HuH-7.5 (cell line): Measurements from ENCODE around the gene GPR176.

Experiments
- DNase-seq: peaks from one replicate; pipeline ENCODE4 v3.0.0; 2011; ENCODE audit warnings: low spot score

GPR176 gene

DNA sequence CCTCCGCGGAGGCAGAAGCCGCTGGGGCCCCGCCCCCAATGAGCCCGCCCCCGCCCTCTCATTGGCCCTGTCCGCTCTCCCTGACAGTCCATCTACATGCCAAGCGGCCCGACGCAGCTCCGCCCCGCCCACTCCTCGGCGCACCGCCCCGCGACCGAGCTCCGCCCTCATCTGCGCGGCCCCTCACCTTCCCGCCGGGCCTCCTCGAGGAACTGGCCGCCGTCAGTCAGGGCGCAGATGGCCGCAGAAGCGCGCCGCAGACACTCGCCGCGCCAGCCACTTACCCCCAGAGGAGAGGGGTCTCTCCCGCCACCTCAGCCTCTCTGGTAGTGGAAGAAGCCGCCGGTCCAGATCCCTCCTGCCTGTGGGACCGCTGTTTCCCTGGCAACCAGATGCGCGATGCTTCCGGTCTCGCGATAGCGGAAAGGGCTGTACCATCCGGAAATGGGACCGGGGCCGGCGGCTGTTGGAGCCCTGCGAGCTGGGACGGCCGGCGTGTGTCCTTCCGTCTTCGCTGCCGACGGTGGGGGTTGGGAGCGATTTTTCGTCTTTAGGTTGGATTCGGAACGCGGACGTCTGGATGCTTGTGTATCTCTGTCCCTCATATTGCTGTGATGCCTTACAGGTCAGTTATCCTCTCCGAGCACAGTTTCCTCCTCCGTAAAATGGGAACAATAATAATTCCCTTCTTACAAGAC lies 137.5 kb downstream of the GPR176 start, which contains the start of gene FSIP1:
Gene FSIP1 (minus strand): TSS at position 401 of the 698 bp plus-strand sequence. CDS start 6,317 bp downstream, outside the sequence.
- DNase-seq: peak; percentile 81

DNA sequence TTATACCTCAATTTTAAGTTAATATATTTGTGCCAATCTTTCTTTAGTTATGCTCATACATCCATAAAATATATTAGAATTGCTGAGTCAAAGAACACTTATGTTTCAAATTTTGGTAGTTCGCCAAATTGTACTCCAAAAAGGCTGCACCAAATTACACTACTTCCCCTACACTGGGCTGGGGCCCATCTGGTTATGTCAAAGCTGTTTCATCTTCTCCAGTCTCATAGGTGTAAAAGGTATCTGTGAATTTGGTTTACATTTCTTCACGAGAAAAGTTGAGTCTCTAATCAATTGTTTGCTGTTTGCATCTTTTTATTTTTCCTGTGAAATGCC lies 138.1 kb downstream of the GPR176 start:
- no peak for DNase-seq

DNA sequence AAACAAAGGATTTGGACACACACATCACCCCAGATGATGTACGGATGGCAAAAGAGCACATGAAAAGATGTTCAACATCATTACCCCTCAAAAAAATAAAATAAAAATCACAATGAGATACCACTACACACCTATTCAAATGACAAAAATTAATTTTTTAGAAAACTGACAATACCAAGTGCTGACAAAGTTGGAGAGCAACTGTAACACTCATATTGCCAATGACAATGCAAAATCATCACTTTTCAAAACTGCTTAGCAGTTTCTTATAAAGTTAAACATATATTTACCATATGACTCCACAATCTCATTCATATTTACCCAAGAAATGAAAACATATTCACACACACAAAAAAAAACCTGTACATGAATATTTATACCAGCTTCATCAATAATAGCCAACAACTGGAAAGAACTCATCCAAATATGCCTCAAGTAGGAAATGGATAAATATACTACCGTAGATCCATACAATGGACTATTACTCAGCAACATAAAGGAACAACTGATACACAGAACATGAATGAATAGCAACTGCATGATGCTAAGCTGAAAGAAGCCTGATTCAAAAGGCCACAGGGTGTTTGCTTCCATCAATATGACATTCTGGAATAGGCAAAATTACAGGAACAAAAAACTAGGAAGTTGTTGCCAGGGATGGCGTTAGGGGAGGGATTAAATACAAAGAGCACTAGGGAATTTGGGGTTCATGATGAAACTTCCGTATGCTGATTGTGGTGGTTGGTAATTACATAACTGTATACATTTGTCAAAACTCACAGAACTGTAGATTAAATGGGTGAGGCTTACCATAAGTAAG lies 138.7 kb downstream of the GPR176 start:
- DNase-seq: no peak

DNA sequence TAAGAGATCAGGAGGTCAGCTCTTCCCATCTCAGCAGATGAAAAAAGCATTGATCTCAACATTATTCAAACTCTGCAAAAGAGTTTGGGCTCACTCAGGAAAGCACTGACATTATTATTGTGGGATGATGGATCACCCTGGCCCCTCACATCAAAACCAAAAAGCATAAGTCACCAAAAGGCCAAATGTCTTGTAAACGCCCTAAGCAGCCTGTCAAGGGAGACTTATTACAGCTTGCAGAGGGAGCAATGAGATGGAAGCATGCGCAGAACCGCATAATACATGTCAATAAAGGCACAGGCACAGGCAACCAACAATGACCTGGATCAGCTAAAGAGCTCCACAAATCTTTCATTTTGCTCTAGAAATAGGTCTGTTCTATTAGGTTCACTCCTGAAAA lies 142.0 kb downstream of the GPR176 start:
- no peak for DNase-seq

DNA sequence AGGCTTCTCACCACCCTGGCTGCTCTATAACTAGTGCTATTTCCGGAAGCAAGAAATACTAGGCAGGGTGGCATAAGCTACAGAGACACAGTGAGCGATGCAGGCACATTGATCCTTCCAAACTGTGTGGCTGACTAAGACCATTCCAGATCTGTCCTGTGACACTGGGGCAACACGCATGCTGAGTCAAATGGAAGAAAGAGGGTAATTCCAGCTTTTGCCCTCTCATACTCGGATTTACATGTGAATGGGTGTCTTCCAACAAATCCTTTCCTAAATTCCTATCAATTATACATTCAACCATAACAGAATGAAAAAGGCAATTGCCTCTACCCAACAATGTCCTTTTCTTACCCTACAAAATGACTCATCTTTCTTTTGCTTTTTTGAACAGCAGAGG lies 142.6 kb downstream of the GPR176 start:
- no peak for DNase-seq

DNA sequence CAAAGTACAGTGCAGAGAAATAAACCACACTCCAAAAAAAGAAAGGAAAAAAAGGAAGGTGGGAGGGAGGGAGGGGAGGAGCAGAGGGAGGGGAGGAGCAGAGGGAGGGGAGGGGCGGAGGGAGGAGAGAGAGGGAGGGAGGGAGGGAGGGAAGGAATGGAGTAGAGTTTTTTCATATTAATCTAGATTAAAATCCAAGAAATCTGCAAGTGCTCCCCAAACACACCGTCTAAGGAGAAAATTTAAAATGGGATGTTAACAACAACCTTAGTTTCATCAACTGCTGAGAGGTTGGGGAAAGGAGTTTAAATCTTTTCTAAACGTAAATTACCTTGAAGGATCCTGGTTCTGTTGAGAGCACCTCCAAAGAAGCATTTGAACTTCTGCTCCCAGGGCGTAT lies 144.0 kb downstream of the GPR176 start:
- no peak for DNase-seq

DNA sequence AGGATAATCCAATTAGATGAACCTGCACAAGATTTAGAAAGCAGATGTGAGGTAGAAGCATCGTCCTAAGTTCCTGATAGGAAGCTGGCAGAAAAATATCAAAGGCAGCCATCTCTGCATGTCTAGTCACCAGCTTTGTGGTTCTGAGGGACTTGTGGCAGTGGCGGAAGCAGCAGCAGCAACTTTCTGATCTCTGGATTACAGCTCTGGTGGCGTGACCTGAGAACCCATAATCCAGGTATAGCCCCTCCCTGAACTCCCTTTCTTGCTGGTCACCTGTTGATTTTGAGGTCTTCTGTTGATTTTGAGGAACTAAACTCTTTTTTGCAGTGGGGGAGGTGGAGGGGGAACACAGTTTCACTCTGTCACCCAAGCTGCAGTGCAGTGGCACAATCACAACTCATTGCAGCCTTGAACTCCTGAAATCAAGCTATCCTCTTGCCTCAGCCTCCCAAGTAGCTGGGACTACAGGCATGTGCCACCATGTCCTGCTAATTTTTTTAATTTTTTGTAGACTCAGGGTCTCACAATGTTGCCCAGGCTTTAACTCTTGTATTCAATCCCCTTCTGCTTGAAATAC lies 145.3 kb downstream of the GPR176 start:
- no peak for DNase-seq

DNA sequence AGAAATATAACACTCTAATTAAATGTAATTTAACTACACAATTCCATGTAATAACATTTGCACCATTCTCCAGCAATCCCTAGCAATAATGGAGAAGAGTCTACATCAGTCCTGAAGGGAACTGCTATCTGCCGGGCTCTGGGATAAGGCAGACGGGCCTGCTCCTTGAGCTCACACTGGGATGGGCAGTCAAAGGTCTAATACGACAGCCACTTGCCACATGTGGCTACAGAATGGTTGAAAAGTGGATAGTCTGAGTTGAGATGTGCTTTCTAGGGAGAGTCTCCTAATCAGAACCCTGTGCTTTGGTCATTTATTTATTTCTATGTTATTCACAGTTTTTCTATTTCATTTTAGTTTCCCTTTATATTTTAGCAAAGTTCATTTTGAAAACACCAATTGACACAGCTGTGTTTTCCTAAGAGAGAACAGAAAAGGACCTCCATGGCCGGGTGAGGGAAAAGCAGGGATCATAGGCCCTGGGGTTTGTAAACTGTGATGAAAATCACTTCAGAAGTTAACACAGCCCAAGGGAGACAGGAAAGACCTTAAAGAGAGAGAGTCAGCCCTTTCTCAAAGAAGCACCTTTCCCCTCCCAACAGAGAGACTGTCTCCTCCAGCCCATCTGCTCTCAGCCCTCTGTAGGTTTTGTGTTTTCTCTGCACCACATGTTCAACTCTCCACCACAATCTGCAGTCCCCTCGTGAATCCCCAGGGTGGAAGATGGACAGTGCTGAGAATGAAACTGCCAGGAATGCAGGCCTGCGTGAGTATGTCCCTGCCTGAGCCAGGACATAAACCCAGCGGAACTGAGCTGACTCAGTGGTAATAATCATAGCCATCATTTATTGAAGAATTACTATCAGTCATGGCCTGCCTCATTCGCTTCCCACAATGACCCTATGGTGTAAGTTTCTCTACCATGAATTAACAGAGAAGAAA lies 149.0 kb downstream of the GPR176 start:
- DNase-seq: no peak

DNA sequence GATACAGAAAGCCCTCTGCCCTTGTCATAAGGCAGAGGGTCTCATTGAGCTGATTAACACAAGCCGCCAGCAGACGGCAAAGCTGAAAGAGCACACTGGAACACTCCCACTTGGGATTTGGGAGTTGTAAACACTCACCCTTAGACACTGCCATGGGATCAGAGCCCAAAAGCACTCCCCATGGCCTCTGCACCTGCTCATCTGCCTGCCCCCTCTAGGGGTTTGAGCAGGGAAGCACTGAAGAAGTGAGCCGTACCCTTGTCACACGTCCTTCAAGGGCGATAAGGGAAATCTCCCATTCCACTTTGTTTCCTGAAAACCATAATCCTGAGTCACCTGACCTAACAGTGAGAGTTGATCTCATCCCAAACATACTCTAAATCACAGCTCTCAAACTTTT lies 152.1 kb downstream of the GPR176 start:
- DNase-seq: no peak

DNA sequence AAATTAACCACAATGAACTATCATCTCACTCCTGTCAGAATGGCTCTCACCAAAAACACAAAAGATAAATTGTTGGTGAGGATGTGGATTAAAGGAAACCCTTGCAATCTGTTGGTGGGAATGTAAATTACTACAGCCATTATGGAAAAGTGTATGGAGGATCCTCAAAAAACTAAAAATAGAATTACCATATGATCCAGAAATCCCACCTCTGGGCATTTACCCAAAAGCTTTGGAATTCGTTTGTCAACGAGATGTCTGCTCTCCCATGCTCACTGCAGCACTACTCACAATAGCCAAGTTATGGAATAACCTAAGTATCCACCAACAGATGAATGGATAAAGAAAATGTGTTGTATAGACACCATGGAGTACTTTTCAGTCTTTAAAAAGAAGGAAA lies 159.1 kb downstream of the GPR176 start:
- no peak for DNase-seq

DNA sequence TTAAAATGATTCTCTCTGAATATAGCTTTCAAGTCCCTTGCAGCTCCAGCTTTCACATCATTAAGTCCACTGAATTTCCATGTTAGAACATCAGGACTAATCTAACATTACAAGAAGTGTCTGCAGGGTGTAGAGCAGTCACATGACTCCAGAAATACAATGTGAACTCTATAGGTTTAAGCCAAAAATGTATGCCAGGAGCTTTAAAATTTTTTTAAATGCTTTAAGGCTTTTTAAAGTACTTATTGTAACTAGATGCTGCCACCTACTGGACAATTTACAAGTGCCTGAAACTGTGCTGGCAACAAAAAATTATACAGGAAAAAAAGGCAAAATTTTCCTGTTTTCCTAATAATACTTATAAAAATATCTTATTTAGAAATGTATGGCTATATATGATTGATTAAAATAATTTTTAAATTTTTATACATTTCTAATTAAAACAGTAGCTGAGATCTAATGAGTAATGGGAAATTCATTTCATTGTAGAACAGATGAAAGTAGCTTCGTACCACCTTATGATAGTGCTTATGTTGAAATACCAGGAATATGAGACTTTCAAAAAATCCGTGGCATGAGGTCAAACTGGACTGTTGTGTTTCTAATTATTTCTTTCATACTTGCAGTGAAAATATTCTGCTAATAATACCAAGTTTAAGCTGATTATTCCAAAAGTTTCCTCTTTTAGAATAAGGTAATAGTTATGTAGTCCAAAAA lies 163.1 kb downstream of the GPR176 start:
- no peak for DNase-seq

DNA sequence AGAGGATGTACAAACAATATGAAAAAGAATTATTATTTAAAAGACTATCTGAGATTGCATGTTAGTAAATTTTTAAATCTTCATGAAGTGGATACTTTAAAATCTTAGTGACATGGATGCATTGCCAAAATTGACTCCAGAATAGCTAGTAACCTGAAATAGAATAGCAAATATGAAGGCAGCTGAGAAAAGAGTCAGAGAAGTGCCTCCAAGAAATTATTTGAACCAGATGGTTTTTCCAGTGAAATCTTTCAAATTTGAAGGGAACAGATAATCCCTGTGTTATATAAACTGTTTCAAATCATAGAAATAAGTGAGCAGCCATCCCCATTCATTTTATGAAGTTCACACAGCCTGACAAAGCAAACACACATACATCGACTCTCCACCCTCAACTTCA lies 167.1 kb downstream of the GPR176 start:
- DNase-seq: no peak

DNA sequence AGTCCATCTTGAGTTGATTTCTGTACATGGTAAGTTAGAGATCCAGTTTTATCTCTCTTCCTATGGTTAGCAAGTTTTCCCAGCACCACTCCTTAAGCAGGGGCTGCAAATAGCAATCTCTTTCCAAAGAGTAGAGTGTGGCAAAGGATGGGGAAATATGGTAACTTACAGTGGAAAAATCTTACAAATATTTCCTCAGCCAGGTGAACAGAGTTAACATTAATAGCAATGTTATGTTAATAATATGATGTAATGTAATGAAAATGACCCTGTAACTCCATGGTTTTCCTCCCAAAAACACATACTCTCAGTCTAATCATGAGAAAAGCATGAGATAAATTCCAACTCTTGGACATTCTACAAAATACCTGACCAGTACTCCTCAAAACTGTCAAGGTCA lies 167.8 kb downstream of the GPR176 start:
- DNase-seq: no peak
